Hematopoietic multipotent progenitor cell treated with erythropoietin and hydrocortisone succinate and interleukin-3 and kit ligand, for 6 days (in vitro differentiated cells): ENCODE data around the gene SGO1.

Source experiments
- DNase-seq: peaks from one replicate; pipeline ENCODE4 v3.0.0-alpha.2; 2015

Gene SGO1

GRCh38 chr3:20154078-20154477, 31.9 kb downstream of the SGO1 start:
- DNase-seq, result no peak

DNA sequence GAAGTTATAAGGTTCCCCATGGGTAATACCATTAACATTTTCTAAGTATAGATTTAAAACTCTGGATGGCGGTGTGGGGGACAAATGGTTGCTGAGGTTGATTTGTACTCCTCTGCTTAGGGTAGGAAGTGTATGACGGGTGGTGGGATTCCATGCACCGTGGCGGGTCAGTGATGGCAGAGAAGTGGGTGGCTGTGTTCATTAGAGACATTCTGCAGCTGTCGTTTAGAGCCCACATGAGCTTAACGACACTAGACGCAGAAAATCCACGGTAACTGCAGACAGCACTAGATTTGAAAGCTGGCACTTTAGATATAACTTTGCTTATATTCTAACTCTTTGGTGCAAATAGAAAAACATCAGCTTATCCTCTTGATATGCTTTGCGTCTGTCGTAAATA, 37.5 kb downstream of the SGO1 start:
- no peak for DNase-seq

- no peak for DNase-seq
Measured at GRCh38 chr3:20147361-20147760, 38.6 kb downstream of the SGO1 start.

GRCh38 chr3:20146301-20146700, 39.7 kb downstream of the SGO1 start:
- no peak for DNase-seq

GRCh38 chr3:20145874-20146273, 40.1 kb downstream of the SGO1 start:
- DNase-seq, result no peak

GRCh38 chr3:20143519-20143918, 42.5 kb downstream of the SGO1 start:
- no peak for DNase-seq

- no peak for DNase-seq
Measured at GRCh38 chr3:20142517-20142916, 43.5 kb downstream of the SGO1 start.

GRCh38 chr3:20141851-20142250, 44.2 kb downstream of the SGO1 start:
- DNase-seq, result no peak

DNA sequence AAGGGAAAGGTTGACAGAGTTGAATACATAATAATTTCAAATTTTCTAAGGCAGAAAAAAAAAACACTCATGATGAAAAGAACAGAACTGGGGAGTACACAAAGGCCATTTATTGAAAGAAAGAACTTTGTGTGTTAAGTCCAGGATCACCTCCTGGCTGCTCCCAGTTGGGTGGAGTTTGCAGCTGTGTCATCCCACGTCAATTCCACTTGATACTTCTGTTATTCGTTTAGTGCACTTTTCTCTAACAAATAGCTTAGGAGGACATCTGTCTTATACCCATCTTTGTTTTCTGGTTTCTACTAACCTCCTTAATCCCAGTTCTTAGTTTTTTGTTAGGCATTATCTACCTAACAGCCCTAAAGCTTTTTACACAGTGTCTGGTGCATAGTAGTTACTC, 44.7 kb downstream of the SGO1 start:
- no peak for DNase-seq

DNA sequence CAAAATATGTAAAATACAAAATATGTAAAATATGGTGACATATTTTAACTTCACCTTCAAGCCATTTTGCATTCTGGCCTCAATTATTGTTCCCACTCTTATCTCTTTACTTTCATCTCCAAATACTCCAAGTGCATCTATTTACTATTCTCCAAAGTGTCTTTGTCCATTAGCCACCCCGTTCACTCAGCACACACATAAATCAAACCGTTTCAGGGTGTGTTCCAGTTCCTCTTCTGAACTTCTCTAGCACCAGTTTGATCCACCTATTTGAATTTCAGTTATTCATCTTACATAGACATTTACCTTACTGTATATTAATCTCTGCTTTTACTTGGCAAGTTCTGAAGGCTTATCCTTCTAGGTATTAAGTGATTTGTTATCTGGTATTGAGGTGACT, 45.1 kb downstream of the SGO1 start:
- DNase-seq, result no peak

GRCh38 chr3:20137647-20138046, 48.4 kb downstream of the SGO1 start:
- DNase-seq, result no peak

GRCh38 chr3:20136231-20136630, 49.8 kb downstream of the SGO1 start:
- DNase-seq, result peak; percentile 10

- DNase-seq, result no peak
Measured at GRCh38 chr3:20130106-20130505, 55.9 kb downstream of the SGO1 start.

DNA sequence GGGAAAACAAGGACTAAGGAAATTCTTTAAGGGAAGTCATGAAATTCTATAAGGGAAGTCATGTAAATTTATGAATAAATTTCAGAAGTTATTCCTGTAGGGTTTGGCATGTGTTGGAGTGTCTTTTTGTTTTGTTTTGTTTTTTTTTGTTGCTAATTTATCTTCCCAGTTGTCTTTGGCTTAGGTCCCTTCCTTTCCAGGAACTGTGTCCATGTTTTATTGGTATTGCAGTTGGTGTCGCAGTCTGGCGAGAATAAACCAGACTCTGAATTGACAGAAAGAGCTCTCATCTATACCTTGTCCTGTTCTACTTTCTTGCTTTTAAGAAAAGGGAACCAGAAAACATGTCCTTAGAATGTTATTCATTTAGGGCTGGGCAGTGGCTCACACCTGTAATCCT, 57.6 kb downstream of the SGO1 start:
- no peak for DNase-seq

- no peak for DNase-seq
Measured at GRCh38 chr3:20125897-20126296, 60.1 kb downstream of the SGO1 start.

DNA sequence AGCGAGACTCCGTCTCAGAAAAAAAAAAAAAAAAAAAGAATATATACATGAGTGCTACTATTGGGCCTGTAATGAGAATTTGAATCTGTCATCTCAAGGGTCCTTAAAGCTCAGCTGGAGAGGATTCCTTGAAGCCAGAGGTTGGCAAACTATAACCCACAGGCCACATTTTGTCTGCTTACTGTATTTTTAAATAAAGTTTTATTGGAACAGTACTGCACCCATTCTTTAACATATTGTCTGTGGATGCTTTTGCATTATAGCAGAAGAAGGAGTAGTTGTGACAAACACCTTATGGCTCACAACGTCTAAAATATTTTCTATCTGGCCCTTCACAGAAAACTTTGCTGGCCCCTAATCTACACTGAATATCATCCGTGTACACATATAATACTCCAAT, 60.7 kb downstream of the SGO1 start:
- no peak for DNase-seq

DNA sequence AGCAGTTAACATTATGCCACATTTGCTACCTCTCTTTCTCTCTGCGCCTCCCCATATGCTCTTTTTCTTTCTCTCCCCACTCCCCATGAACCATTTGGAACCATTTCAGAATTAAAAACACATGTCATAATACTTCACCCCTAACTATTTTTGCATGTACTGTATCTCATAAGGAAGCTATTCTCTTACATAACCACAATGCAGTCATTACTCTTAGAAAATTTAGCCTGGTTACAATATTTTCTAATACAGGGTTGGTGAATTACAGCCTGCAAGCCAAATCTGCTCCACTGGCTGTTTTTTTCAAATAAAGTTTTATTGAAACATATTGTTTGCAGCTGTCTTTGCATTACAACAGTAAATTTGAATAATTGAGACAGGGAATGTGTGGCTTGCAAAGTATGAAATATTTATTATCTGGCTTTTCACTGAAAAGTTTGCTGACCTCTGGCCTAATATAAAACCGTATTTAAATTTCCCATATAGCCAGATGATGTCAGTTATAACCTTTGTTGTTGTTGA, 62.8 kb downstream of the SGO1 start:
- DNase-seq, result no peak

DNA sequence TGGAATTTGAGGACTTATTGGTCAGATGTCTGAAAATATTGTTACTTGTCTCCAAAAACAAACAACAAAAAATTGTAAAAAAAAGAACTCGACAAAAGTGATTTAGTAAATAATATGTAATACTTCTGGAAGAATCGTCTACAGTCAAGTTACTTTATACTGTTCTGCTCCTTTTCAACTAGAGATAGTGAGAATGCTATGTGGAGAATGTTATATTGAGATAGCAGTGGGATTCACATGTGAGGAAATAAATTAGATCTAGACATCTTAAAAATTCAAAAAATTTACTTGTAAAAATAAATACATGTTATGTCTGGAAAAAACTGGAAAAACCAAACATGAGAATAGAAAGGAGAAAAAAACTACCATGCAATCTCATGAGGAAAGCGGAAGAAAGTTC, 64.9 kb downstream of the SGO1 start:
- no peak for DNase-seq
